ENCODE results near the gene FAM72B. TPM values are rescaled to one million over a fixed set of nuclear protein-coding genes. Genes with fewer than 3 reads are reported as not detected.
"Not testable (repeated sequence)": the region's sequence is repeated elsewhere in the genome, so short reads cannot be mapped to it uniquely, and the experiment has no call there.

FAM72B gene
- total RNA-seq (2021) (22.0 to 24.0 TPM (median 23.3 TPM) in 3 replicates), Bru-seq, nascent RNA (percentile 62 among the genes with signal in this experiment)
- long read RNA-seq, experiment 1, transcript FAM72B-202 (4 exons, 2,396 nt): major isoform, 91 of 103 reads
- long read RNA-seq, experiment 1, partial matches to known transcripts: 0 of 103 reads
- long read RNA-seq, experiment 1, other reads (novel, unspliced or antisense): 8 of 103 reads
- long read RNA-seq, experiment 2, transcript FAM72B-202 (4 exons, 2,396 nt): major isoform, 26 of 46 reads
- long read RNA-seq, experiment 2, partial matches to known transcripts: 3 of 46 reads
- long read RNA-seq, experiment 2, other reads (novel, unspliced or antisense): 15 of 46 reads
- long read RNA-seq, experiment 3, transcript FAM72B-202 (4 exons, 2,396 nt): major isoform, 36 of 50 reads
- long read RNA-seq, experiment 3, partial matches to known transcripts: 6 of 50 reads
- long read RNA-seq, experiment 3, other reads (novel, unspliced or antisense): 5 of 50 reads

DNA sequence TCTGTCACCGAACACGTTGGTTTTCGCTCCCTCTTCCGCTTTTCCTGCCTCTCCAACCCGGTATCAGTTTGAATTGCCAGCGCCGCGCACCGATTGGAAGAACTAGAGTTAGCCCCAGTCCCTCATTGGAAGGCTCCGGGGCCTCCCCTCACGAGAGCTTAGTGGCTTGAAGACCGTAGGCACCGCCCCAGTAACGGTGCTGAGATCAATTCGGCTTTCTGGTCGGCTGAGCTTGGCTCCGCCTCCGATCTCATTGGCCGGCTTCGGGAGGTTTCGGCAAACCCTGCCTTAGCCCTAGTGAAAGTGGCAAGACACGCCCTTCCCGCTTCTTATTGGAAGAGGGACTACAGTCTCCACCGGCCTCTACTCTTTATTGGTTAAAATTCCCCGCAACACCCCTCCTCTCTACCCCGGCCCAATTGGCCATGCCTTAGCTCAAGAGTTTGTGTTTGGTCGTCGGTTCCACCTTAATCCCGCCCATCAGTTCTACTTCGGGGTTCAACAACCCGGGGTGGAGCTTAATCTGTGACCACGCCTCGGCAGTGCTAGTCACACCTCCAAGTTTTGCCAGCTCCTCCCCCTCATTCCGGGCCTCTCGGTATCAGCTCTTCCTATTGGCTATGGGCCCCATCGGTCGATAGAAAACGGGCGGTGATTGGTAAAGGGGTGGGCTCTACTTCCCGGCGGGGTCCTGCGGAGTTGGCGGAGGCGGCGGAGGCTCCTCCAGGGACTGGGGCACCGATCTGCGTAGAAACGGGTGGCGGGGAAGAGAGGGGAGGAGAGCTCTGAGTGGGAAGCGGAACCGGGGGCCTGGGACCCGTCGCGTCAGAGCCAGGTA, at the start of gene FAM72B, which contains the start of gene SRGAP2C:
Gene FAM72B (minus strand): TSS at position 51 of the 838 bp plus-strand sequence. CDS start 851 bp downstream, outside the sequence.
Gene SRGAP2C (plus strand): TSS at position 686 of the 838 bp plus-strand sequence. CDS start 2,472 bp downstream, outside the sequence.
- H3K36me3 Mint-ChIP-seq; H3K27me3 Mint-ChIP-seq (ENCODE audit: low read depth); H3K4me1 Mint-ChIP-seq; H3K9me3 Mint-ChIP-seq; CTCF ChIA-PET; POLR2A ChIA-PET: not testable (repeated sequence)
- DNase-seq (ENCODE audit: low spot score) (peak; percentile 88), ATAC-seq (peak; percentile 86)
- Mint-ChIP-seq H3K27ac (peak within 1 kb of the TSS; percentile 97), H3K4me3 (peak within 1 kb of the TSS; percentile 94)
- TF ChIP-seq SP1 (CRISPR knock-in tag; conservative IDR thresholded peaks at IDR 0.05): 0 out of 2 replicates have a peak, but pooled peaks have one; percentile 29
- peak; percentile 35; the same call in 1 of the 2 replicates for TF ChIP-seq NFYB (CRISPR knock-in tag; conservative IDR thresholded peaks at IDR 0.05; ENCODE audit: low read depth)

- POLR2A ChIA-PET; H3K4me3 Mint-ChIP-seq; ATAC-seq; H3K27me3 Mint-ChIP-seq (ENCODE audit: low read depth); H3K4me1 Mint-ChIP-seq; CTCF ChIA-PET; H3K36me3 Mint-ChIP-seq; H3K9me3 Mint-ChIP-seq; H3K27ac Mint-ChIP-seq; DNase-seq (ENCODE audit: low spot score): not testable (repeated sequence)
These were observed 48.4 kb upstream of the FAM72B start for GRCh38 chr1:121232445-121233125.

DNA sequence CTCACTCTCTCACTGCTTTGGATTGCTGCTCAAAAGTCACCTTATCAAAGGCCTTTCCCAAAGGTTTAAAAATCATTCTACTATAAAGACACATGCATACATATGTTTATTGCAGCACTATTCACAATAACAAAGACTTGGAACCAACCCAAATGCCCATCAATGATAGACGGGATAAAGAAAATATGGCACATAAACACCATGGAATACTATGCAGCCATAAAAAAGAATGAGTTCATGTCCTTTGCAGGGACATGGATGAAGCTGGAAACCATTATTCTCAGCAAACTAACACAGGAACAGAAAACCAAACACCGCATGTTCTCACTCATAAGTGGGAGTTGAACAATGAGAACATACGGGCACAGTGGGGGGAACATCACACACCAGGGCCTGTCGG, 46.5 kb upstream of the FAM72B start:
- H3K27ac Mint-ChIP-seq; H3K36me3 Mint-ChIP-seq; ATAC-seq; H3K27me3 Mint-ChIP-seq (ENCODE audit: low read depth); H3K4me1 Mint-ChIP-seq; H3K9me3 Mint-ChIP-seq; CTCF ChIA-PET; POLR2A ChIA-PET; H3K4me3 Mint-ChIP-seq; DNase-seq (ENCODE audit: low spot score): not testable (repeated sequence)

GRCh38 chr1:121227544-121228330, 43.6 kb upstream of the FAM72B start:
- CTCF ChIA-PET; H3K9me3 Mint-ChIP-seq; DNase-seq (ENCODE audit: low spot score); H3K27ac Mint-ChIP-seq; ATAC-seq; H3K36me3 Mint-ChIP-seq; POLR2A ChIA-PET; H3K27me3 Mint-ChIP-seq (ENCODE audit: low read depth); H3K4me3 Mint-ChIP-seq; H3K4me1 Mint-ChIP-seq: not testable (repeated sequence)

GRCh38 chr1:121226925-121227324, 42.8 kb upstream of the FAM72B start:
- H3K27ac Mint-ChIP-seq; CTCF ChIA-PET; ATAC-seq; H3K4me1 Mint-ChIP-seq; H3K4me3 Mint-ChIP-seq; H3K9me3 Mint-ChIP-seq; H3K27me3 Mint-ChIP-seq (ENCODE audit: low read depth); POLR2A ChIA-PET; H3K36me3 Mint-ChIP-seq; DNase-seq (ENCODE audit: low spot score): not testable (repeated sequence)

DNA sequence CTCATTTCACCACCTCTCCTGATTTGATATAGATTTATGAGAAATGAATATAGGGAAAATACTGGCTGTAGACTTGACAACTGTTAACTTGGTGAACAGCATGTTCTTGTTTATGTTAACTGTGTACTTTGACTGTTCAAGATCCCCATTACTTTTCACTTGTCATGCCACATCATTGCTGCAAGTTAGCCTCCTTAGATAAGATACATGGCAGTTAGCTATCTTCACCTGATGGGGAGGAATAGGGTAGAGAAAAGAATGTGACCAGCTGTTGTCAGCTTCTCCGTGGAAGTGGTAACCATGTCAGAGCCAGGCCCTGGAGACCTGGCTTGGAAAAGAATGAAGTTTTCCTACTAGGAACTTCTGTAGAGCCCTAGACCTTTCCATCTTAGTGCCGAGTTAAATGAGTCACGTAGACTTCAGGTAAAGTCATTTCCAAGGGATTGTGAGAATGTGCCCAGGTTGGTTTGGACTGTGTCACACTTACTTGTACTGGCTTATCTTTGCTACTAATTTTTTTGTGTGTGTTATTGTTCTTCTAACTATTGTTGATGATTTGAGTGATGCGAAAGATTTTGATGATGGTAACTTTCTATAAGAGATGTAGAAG, 42.3 kb upstream of the FAM72B start:
- H3K27me3 Mint-ChIP-seq (ENCODE audit: low read depth); H3K9me3 Mint-ChIP-seq; H3K27ac Mint-ChIP-seq; H3K4me3 Mint-ChIP-seq; POLR2A ChIA-PET; H3K4me1 Mint-ChIP-seq; H3K36me3 Mint-ChIP-seq; DNase-seq (ENCODE audit: low spot score); ATAC-seq; CTCF ChIA-PET: not testable (repeated sequence)

- H3K27me3 Mint-ChIP-seq (ENCODE audit: low read depth); ATAC-seq; H3K4me1 Mint-ChIP-seq; POLR2A ChIA-PET; DNase-seq (ENCODE audit: low spot score); H3K4me3 Mint-ChIP-seq; H3K36me3 Mint-ChIP-seq; H3K9me3 Mint-ChIP-seq; H3K27ac Mint-ChIP-seq; CTCF ChIA-PET: not testable (repeated sequence)
These were observed 40.6 kb upstream of the FAM72B start for GRCh38 chr1:121224714-121225113.

DNA sequence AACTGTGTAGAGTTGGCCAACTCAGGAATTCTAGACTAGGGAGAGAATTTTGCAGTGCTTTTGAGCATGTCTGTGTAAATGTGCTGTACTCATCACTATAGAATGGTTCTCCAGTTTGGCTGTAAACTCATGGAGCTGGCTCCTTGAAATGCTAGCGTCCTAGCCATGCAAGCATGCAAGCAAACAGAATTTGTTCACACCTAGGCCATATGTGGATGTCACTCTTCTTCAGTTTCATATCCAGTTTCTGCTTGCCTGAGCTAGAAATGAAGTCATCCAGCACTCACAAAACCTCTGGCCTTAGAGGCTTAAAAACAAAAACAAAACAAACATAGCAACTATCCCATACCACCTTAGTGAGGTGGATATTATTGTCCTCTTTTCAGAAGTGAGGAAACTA, 37.6 kb upstream of the FAM72B start:
- H3K27ac Mint-ChIP-seq; POLR2A ChIA-PET; H3K4me1 Mint-ChIP-seq; DNase-seq (ENCODE audit: low spot score); H3K27me3 Mint-ChIP-seq (ENCODE audit: low read depth); ATAC-seq; H3K36me3 Mint-ChIP-seq; H3K9me3 Mint-ChIP-seq; H3K4me3 Mint-ChIP-seq; CTCF ChIA-PET: not testable (repeated sequence)

- POLR2A ChIA-PET: not testable (repeated sequence)
These were observed 32.5 kb upstream of the FAM72B start for GRCh38 chr1:121216676-121217075.

DNA sequence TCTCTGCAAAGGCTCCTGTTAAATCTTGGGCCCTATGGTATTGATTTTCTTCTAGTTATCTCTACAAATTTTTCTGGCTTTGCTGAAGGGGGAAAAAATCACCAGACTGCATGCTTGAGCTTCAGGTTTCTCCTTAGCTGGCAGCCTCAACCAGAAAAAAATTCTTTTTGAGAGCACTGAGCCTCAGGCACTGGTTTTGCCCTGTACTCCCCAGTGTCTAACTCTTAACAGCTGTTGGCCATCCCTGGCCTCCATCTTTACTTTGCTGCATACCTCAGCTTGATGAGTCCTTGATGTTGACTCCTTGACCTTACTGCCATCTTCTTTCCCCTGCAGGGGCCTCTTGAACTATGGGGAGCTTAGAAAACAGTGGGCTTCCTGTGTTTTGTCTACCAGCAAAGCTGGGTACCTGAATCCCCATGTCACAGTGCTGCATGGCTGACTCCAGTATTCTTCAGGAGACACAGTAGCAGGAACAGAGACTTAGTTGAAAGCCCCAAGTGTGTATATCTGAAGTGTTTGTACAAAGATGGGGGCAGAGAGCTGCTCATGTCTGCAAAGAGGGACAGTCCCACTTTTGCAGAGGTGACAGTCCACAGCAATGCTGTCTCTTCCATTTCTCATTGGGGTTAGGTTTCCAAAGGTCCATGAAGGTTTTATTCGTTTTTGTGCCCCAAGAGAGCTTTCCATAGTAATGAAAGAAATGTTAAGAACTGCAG, 31.7 kb upstream of the FAM72B start:
- ATAC-seq; DNase-seq (ENCODE audit: low spot score); H3K4me1 Mint-ChIP-seq; H3K9me3 Mint-ChIP-seq; H3K36me3 Mint-ChIP-seq; H3K27ac Mint-ChIP-seq; H3K27me3 Mint-ChIP-seq (ENCODE audit: low read depth); CTCF ChIA-PET; POLR2A ChIA-PET; H3K4me3 Mint-ChIP-seq: not testable (repeated sequence)

More at GRCh38 chr1:121216676-121217075, 32.5 kb upstream of the FAM72B start:
- H3K4me1 Mint-ChIP-seq; H3K36me3 Mint-ChIP-seq; H3K27ac Mint-ChIP-seq; H3K9me3 Mint-ChIP-seq; H3K27me3 Mint-ChIP-seq (ENCODE audit: low read depth); DNase-seq (ENCODE audit: low spot score); CTCF ChIA-PET; H3K4me3 Mint-ChIP-seq: not testable (repeated sequence)
- ATAC-seq: peak; percentile 75
